ENCODE data around the gene POLE3.

DNA sequence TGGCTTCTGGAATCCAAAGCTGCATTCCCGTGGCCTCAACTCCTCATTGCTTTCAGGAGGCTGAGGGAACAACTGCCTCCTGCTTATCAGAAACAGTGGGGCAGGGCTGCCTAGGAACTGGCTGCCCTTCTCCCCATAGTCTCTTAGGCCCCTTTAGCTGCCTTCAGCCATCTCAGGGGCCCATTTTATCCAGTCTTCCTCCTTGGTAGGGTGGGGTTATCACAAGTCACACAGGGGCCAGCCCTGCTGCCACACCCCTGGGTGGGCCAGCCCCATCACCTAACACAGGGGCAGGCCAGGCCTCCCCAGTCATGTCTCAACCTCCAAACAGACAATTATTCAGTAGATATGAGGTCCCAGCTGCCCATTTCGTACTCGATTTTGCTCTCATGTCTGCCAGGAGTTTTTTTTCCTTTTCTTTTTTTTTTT lies 13.3 kb downstream of the POLE3 start:
- no peak for TF ChIP-seq EZH2 (IDR thresholded peaks at IDR 0.05; ENCODE audit: insufficient read depth, poor library complexity, severe bottlenecking)
- no peak for TF ChIP-seq EZH2phosphoT487 (IDR thresholded peaks at IDR 0.05; ENCODE audit: insufficient read depth, low read depth)
